ENCODE measurements around the gene CERS1.

Gene CERS1

DNA sequence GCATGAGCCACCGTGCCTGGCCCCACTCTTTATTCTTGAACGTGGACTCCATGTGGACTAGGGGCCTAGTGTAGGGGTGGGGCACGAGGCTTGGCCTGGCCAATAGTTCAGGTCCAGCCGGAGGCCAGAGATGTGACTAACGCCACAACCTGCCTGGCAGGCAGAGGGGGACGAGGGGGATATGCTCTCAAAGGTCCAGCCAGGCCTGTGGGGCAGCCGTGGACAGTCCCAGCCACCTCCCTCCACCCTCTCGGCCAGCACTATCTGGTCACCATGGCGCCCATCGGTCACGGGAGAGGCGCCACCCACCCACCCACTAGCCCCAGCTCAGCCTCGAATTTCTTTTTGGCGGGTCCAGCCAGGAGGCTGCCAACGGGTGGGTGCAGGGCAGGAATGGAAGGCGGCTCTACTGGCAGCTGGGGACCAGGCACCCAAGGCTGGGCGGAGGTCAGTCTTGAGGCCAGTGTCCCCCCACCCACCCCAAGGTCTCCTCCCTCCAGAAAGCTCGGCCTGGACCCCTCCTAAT, 2.2 kb upstream of the CERS1 start:
- TF ChIP-seq, protein P1, sequence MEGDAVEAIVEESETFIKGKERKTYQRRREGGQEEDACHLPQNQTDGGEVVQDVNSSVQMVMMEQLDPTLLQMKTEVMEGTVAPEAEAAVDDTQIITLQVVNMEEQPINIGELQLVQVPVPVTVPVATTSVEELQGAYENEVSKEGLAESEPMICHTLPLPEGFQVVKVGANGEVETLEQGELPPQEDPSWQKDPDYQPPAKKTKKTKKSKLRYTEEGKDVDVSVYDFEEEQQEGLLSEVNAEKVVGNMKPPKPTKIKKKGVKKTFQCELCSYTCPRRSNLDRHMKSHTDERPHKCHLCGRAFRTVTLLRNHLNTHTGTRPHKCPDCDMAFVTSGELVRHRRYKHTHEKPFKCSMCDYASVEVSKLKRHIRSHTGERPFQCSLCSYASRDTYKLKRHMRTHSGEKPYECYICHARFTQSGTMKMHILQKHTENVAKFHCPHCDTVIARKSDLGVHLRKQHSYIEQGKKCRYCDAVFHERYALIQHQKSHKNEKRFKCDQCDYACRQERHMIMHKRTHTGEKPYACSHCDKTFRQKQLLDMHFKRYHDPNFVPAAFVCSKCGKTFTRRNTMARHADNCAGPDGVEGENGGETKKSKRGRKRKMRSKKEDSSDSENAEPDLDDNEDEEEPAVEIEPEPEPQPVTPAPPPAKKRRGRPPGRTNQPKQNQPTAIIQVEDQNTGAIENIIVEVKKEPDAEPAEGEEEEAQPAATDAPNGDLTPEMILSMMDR (IDR thresholded peaks at IDR 0.05; ENCODE audit: control extremely low read depth, extremely low read depth, low read depth, missing control alignments), result no peak
- CTCF ChIA-PET, result no interaction called here
- DNase-seq (ENCODE audit: extremely low spot score), result no peak
- POLR2A ChIA-PET, result interaction anchor here (0.6 to 1.5 kb wide), 2 partner anchors 21 to 107 kb away, joined by 3 to 4 read pairs; partner anchors contain the start of genes COPE and DDX49

DNA sequence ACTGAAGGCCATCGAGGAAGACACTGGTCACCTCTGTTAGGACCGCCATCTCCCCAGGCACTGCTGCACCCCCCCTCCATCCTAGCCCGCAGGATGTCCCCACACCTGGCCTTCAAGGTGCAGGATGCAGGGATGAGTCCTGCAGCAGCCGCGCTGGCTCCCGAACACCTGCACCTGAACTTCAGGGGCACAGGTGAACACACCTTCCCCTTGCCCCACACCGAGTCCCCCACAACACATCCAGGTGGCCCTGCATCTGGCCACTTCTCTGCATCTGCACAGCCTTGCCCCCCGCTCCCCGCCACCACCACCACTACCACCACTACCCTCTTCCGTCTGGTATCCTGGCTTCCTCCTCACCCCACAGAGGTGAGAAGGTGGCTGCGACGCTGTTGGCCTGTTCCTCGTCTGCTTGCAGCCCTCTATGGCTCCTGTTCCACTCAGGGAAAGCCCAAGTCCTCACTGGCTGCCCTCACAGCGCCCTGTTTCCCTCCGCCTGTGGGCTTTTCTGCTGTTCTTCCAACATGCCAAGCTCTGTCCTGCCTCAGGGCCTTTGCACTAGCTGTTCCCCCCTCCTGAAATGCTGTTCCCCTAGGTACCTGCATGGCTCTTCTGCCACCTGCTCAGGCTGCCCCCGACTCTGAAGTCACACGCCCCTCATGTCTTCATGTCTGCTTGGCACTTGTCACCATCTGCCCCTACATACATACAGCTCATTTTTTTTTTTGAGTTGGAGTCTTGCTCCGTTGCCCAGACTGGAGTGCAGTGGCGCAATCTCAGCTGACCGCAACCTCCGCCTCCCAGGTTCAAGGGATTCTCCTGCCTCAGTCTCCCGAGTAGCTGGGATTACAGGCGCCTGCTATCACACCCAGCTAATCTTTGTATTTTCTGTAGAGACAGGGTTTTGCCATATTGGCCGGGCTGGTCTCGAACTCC, 1.4 kb upstream of the CERS1 start:
- POLR2A ChIA-PET, result interaction anchor here (0.6 to 1.5 kb wide), 2 partner anchors 22 to 106 kb away, joined by 3 to 4 read pairs; partner anchors contain the start of genes COPE and DDX49
- TF ChIP-seq, protein P1 (IDR thresholded peaks at IDR 0.05; ENCODE audit: control extremely low read depth, extremely low read depth, low read depth, missing control alignments), result no peak
- CTCF ChIA-PET, result interaction anchor here (0.6 kb wide), 1 partner anchor 78 kb away, joined by 3 read pairs; no protein-coding TSS in a partner anchor
- DNase-seq (ENCODE audit: extremely low spot score), result no peak

DNA sequence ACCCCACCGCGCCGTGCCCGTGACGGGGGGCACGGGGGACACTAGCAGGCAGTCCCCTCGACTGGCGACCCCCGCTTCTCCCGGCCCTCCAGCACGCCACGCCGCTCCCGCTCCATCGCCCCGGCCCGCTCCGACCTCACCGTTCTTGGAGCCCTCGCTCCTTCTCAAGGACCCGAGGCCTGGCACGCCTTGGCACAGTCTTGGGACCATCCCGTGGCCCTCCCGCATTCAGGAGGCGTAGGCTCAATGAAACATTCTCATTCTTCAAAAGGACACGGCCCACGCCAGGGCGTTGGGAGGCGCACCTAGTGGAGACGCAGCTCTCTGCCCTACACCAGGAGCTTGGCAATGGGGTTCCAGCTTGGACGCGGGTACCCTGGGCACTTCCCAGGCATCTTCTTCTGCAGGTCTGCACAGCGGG, 473 bp upstream of the CERS1 start:
- CTCF ChIA-PET, result no interaction called here
- TF ChIP-seq, protein P1 (IDR thresholded peaks at IDR 0.05; ENCODE audit: control extremely low read depth, extremely low read depth, low read depth, missing control alignments), result no peak

DNA sequence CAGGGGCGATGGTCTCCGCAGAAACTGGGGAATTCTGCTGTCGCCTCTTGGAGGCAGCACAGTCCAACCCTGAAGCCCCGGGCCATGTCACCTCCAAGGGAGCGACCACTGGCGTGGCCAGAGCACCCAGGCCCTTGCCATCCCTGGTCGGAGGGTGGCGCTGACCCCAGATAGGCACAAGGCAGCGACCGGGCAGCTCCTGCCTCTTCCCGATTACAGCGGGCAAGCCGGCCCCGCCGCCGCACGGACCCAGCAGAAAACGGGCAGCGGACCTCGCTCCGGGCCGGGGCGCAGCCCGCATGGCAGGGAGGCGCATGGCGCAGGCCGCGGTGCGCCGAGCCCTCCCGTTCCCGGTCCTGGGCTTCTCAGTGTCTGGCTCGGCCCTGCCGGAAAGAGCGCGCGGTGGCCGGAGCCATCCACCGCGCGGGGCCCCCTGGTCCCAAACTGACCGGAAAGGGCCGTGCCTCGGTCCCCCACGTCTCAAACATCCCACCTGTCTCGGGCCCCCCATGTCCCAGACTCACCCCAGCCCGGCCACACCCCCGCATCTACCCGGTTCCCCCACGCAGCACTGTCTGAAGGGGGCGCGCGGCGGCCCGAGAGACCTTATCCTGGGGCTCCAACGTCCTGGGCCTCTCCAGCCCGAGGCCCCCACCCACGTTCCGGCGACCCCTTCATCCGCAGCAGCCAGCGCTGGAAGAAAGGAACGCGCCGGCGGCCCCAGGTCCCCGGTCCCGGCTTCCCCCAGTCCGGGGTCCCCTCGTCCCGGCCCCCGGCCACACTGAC, 727 bp downstream of the CERS1 start:
- CTCF ChIA-PET, result no interaction called here
- DNase-seq (ENCODE audit: extremely low spot score), result no peak

More for the DNA sequence above, 473 bp upstream of the CERS1 start:
- POLR2A ChIA-PET, result no interaction called here
- DNase-seq (ENCODE audit: extremely low spot score), result no peak

DNA sequence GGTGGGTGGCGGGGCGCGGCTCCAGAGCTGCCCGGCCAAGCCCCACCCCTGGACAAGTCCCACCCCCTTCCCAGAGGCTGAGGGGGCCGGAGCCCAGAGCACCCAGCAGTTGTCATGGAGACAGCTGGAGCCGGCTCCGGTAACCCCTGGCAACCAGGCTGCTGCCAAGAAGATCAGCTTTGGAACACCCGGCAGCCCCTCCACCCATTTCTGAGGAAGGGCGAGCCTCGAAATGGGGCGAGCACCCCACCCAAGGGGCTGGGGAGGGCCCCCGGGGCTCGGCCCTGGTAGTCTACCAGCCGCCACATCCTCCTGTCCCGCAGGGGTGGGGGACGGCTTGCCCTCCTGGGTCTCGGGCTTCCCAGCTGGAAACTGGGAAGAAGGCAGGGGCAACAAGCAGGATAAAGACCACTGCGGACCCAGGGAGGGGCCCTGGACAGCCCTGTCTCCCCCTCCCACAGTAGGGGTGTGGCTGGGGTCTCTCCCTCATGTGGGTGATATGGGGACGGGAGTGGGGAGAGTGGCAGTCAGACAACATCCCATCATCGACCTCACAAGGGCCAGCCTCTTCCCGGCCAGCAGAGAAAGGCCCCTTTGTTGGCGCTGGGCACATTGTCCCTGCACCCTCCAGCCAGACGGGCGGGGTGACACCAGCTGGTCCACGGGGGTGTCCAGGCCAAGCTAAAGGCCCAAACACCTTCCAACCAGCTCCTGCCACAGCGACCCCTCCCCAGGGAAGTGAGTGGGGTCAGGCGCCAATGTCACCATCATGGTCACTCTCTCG, 1.5 kb downstream of the CERS1 start:
- no peak for DNase-seq (ENCODE audit: extremely low spot score)
- TF ChIP-seq, protein P1 (IDR thresholded peaks at IDR 0.05; ENCODE audit: control extremely low read depth, extremely low read depth, low read depth, missing control alignments), result no peak
- POLR2A ChIA-PET, result no interaction called here
- CTCF ChIA-PET, result no interaction called here

More for the DNA sequence above, 727 bp downstream of the CERS1 start:
- TF ChIP-seq, protein P1 (IDR thresholded peaks at IDR 0.05; ENCODE audit: control extremely low read depth, extremely low read depth, low read depth, missing control alignments), result peak; percentile 40
- POLR2A ChIA-PET, result no interaction called here

Data from GM10248 (cell line).